Upper lobe of right lung (tissue), 1 donor: Measurements from ENCODE around the gene ARMC9. TPM values are rescaled to one million over a fixed set of nuclear protein-coding genes. Genes with fewer than 3 reads are reported as not detected.
"Not testable (repeated sequence)": the region's sequence is repeated elsewhere in the genome, so short reads cannot be mapped to it uniquely, and the experiment has no call there.

ENCODE experiments used
- ATAC-seq: fragments of 200-7000 bp; cut with Tn5 transposase; one replicate; pipeline ENCODE4 v1.9.1; 2020; ENCODE audit warnings: mild to moderate bottlenecking, moderate library complexity
- DNase-seq: peaks from one replicate; pipeline ENCODE4 v3.0.0-alpha.2; 2020
- H3K27ac ChIP-seq: fragments of 200-600 bp; one replicate; pipeline ENCODE4 v1.8.0; 2022
- H3K27me3 ChIP-seq: fragments of 200-600 bp; one replicate; pipeline ENCODE4 v1.8.0; 2022; ENCODE audit warnings: mild to moderate bottlenecking
- H3K36me3 ChIP-seq: fragments of 200-600 bp; one replicate; pipeline ENCODE4 v1.8.0; 2022
- H3K4me1 ChIP-seq: fragments of 200-600 bp; one replicate; pipeline ENCODE4 v1.8.0; 2022
- H3K4me3 ChIP-seq: fragments of 200-600 bp; one replicate; pipeline ENCODE4 v1.8.0; 2022; ENCODE audit warnings: mild to moderate bottlenecking
- H3K9me3 ChIP-seq: fragments of 200-600 bp; one replicate; pipeline ENCODE4 v1.8.0; 2022
- intact Hi-C: fragments of 100-400 bp; cut with DNase I; formaldehyde crosslinking; loops from one replicate; pipeline ENCODE4 v1.11.0; 2022
- total RNA-seq: library from RNA; stranded (reverse); fragmentation: NEBNext Ultra II Directional; extraction: Animal tissue kit (Norgen Biotek cat#: 25700); gene quantifications from one replicate; pipeline ENCODE4 v1.2.1, GENCODE V29; 2021
- TF ChIP-seq, protein P1 (sequence below): fragments of 200-600 bp; IDR thresholded peaks from one replicate; pipeline ENCODE4 v1.8.0; 2022; ENCODE audit warnings: antibody characterized with exemption
- donor health status: DM: no; HTN: yes; CAD: no; lungs with severe emphysema.

Gene ARMC9
- total RNA-seq, 1 donor from 2014 or later = 37.1 TPM

DNA sequence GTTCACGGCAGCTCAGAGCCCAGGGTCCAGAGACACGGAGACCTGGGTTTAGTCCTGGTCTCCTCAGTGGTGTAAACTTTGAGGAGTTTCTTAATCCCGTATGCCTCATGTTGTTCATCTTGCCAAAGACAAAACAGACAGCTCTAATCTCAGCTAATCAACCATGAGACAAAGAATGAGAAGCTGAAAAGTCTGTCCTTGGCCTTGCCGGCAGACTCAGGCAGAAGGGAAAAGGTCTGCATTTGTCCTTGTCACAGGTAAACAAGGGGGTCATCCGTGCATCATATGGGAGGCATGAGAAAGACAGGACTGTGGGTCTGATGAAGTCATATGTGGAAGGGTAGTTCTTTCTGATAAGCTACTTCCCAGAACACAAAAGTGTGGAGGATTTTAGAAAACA, 1.8 kb upstream of the ARMC9 start:
- TF ChIP-seq, protein P1, sequence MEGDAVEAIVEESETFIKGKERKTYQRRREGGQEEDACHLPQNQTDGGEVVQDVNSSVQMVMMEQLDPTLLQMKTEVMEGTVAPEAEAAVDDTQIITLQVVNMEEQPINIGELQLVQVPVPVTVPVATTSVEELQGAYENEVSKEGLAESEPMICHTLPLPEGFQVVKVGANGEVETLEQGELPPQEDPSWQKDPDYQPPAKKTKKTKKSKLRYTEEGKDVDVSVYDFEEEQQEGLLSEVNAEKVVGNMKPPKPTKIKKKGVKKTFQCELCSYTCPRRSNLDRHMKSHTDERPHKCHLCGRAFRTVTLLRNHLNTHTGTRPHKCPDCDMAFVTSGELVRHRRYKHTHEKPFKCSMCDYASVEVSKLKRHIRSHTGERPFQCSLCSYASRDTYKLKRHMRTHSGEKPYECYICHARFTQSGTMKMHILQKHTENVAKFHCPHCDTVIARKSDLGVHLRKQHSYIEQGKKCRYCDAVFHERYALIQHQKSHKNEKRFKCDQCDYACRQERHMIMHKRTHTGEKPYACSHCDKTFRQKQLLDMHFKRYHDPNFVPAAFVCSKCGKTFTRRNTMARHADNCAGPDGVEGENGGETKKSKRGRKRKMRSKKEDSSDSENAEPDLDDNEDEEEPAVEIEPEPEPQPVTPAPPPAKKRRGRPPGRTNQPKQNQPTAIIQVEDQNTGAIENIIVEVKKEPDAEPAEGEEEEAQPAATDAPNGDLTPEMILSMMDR = no peak
- Histone ChIP-seq H3K4me3 (no peak overlapping the region), H3K9me3 (no peaks in the 10 kb centered on the region), H3K4me1 (peaks cover 16% of the 10 kb centered on the region), H3K27ac (no peak overlapping the region), H3K27me3 (no peaks in the 10 kb centered on the region), H3K36me3 (no peaks in the 10 kb centered on the region)
- intact Hi-C loops = loop anchor here (10.0 kb wide), 1 partner anchor 92 kb away; no protein-coding TSS in a partner anchor
- ATAC-seq = no peak
- no peak for DNase-seq

DNA sequence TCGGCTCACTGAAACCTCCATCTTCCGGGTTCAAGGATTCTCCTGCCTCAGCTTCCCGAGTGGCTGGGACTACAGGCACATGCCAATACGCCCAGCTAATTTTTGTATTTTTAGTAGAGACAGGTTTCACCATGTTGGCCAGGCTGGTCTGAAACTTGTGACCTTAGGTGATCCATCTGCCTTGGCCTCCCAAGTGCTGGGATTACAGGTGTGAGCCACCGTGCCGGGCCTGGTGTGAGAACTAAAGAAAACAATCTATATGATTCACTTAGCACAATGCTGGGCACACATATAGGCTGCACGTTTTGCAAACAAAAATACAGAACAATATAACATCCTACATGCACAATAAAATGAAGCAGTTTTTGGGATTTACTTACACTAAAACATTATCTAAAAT, 1.2 kb upstream of the ARMC9 start:
- peaks cover 10% of the 10 kb centered on the region for H3K4me1 ChIP-seq
- not testable (repeated sequence) for ATAC-seq, H3K9me3 ChIP-seq, DNase-seq, H3K36me3 ChIP-seq, H3K4me3 ChIP-seq, H3K27ac ChIP-seq, H3K27me3 ChIP-seq
- intact Hi-C loops = loop anchor here (10.0 kb wide), 1 partner anchor 92 kb away; no protein-coding TSS in a partner anchor

DNA sequence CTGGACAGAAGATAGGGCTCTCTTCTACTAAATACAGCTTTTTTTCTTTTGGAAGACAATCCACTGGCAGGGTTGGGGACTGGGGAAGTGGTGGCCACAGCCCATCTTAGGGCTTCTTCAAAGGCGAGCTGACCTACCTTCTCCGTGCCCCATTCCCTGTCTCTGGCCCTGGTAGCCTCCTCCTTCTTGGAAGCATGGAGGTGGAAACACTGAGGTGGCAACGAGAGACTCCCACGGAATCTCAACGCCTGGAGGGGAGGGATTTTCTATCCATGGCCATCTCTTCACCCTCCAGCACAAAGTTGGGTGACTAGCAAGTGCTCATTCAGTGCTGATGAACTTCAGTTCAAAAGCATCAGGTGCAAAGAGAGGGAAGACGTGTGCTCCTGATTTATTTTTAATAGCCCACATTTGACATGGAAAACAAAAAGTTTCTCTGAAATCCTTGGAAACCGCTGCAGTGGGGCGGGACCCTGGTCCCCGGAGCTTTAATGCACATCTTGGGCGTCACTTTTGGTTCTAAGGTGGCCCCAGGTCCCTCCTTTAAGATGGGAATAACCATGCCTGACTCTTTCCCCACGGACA, 633 bp upstream of the ARMC9 start:
- Histone ChIP-seq H3K4me3 (peak overlapping the region; percentile 87), H3K27ac (peak overlapping the region; percentile 53), H3K4me1 (peaks cover 10% of the 10 kb centered on the region), H3K9me3 (no peaks in the 10 kb centered on the region), H3K27me3 (no peaks in the 10 kb centered on the region), H3K36me3 (no peaks in the 10 kb centered on the region)
- intact Hi-C loops = loop anchor here (10.0 kb wide), 1 partner anchor 93 kb away; no protein-coding TSS in a partner anchor
- DNase-seq = no peak
- no peak for ATAC-seq
- TF ChIP-seq, protein P1 = no peak

DNA sequence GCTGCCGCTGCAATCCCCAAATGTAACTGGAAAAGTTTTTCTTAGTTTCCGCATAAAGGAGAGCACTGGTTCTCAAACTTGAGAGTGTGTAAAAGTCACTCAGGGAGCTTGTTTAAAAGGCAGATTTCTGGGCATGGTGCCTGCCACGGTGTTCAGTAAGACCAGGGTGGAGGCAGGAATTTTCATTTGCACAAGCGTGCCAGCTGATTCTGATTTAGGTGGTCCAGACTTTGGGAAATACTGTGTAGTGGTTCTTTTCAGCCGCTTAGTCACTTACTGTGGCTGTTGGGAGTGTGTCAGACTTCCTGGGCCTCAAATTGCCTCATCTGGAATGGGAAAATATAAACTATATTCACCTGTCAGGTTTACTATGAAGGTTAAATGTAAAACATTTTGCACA, 788 bp downstream of the ARMC9 start:
- H3K27ac ChIP-seq = peak overlapping the region; percentile 53
- no peaks in the 10 kb centered on the region for H3K9me3 ChIP-seq
- H3K4me1 ChIP-seq = peaks cover 10% of the 10 kb centered on the region
- ATAC-seq (no peak), DNase-seq (no peak)
- intact Hi-C loops = loop anchor here (10.0 kb wide), 1 partner anchor 94 kb away; no protein-coding TSS in a partner anchor
- no peaks in the 10 kb centered on the region for H3K27me3 ChIP-seq
- H3K4me3 ChIP-seq = peak overlapping the region; percentile 87
- H3K36me3 ChIP-seq = no peaks in the 10 kb centered on the region
- TF ChIP-seq, protein P1 = no peak

DNA sequence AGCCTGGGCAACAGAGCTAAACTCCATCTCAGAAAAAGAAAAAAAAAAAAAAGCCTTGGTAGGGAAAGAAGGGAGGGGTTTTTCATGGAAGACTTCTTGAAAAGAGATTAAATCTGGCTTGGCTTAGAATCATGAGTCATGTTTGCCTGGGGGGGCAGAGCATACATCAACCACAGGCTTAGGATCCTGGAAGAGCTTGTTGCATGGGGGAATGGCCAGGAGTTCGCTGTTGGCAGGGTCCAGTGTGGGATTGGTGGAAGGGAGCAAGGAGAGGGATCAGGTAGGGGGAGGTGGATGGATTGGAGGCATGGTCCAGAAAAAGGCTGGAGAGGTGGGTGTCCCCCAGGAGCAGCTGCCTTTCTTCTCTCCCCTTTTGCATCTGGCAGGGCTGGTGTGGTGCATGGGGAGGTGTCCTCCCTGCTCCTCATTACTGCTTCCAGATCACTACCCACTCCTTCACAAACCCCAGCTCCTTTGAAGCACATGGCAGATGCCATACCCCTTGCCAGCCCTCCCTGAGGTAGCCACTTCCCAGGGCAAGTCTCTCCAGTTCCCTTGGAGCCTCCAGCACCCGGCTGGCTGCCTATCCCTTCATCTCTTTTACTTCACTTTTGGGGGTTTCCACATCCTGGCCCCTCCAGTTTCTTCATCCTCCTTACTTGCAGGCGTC, 2.5 kb downstream of the ARMC9 start:
- no peak overlapping the region for H3K4me3 ChIP-seq
- DNase-seq = no peak
- intact Hi-C loops = no loop called here

DNA sequence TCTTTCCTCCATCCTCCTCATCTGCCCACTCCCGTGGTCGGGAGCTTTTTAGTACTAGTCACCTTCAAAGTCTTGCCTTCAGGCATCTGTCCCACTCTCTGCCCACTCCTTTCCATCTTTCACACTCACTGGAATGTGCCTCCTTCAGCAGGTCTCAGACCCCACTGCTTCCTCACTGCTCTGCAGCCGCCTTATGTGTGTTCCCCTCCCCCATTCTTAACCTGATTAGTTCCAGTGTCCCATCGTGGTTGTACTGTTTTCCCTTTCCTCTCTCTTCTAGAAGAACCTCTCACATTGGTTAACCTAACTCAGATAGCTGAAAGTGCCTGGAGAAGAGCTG, 3.0 kb downstream of the ARMC9 start:
- no peaks in the 10 kb centered on the region for H3K27me3 ChIP-seq
- H3K27ac ChIP-seq = no peak overlapping the region
- peaks cover 10% of the 10 kb centered on the region for H3K4me1 ChIP-seq
- intact Hi-C loops = no loop called here
- H3K9me3 ChIP-seq = no peaks in the 10 kb centered on the region
- DNase-seq (no peak), ATAC-seq (no peak)
- TF ChIP-seq, protein P1 = no peak
- H3K4me3 ChIP-seq = no peak overlapping the region
- H3K36me3 ChIP-seq = no peaks in the 10 kb centered on the region

More for the DNA sequence above, 2.5 kb downstream of the ARMC9 start:
- ATAC-seq = no peak
- Histone ChIP-seq H3K4me1 (peaks cover 10% of the 10 kb centered on the region), H3K27me3 (no peaks in the 10 kb centered on the region), H3K9me3 (no peaks in the 10 kb centered on the region), H3K36me3 (no peaks in the 10 kb centered on the region), H3K27ac (no peak overlapping the region)
- TF ChIP-seq, protein P1 = no peak
